H1 (cell line): Measurements from ENCODE around the gene CLEC2A. TPM values are rescaled to one million over a fixed set of nuclear protein-coding genes. Genes with fewer than 3 reads are reported as not detected.

Experiments
- CTCF ChIA-PET: fragments of 300-600 bp; sonication (Branson Sonifier 250); formaldehyde crosslinking; loops from one replicate; lab custom pipeline; 2021; ENCODE audit not compliant: partially characterized antibody; lab: Charles Lee
- POLR2A ChIA-PET: fragments of 300-600 bp; sonication (Branson Sonifier 250); formaldehyde crosslinking; loops from one replicate; lab custom pipeline; 2021; ENCODE audit warnings: inconsistent platforms; ENCODE audit not compliant: partially characterized antibody; lab: Charles Lee
- DNase-seq, 2 experiments: peaks; one replicate each; pipeline versions ENCODE4 v3.0.0 to v3.0.0-alpha.2; 2010 to 2022; ENCODE audit warnings: low spot score in 2 of 2, low read depth in 1 of 2, mixed read lengths in 1 of 2
- FAIRE-seq: peaks from 2 replicates; lab custom pipeline; 2011; peaks lifted over from hg19 to GRCh38; lab: Jason Lieb, UNC
- H2AFZ ChIP-seq: 2 replicates; pipeline ENCODE4 v1.8.1; 2012; ENCODE audit warnings: low read length, inconsistent platforms
- H2AK5ac ChIP-seq: 2 replicates; pipeline ENCODE4 v1.6.1; 2013; ENCODE audit warnings: low read depth, low read length
- H2BK120ac ChIP-seq: replicated peaks from 2 replicates; pipeline ENCODE3; 2013; ENCODE audit warnings: low read depth, low read length, inconsistent platforms
- H2BK12ac ChIP-seq: 2 replicates; pipeline ENCODE4 v1.6.1; 2013; ENCODE audit warnings: low read depth, low read length
- H2BK15ac ChIP-seq: 2 replicates; pipeline ENCODE4 v1.6.1; 2013; ENCODE audit warnings: low read length
- H2BK20ac ChIP-seq: 2 replicates; pipeline ENCODE4 v1.6.1; 2013; ENCODE audit warnings: low read length
- H2BK5ac ChIP-seq: 2 replicates; pipeline ENCODE4 v1.6.1; 2013; ENCODE audit warnings: low read depth, low read length
- H3K14ac ChIP-seq: 2 replicates; pipeline ENCODE4 v1.6.1; 2013; ENCODE audit warnings: inconsistent platforms; ENCODE audit not compliant: insufficient read length
- H3K18ac ChIP-seq: 2 replicates; pipeline ENCODE4 v1.6.1; 2013; ENCODE audit warnings: low read length; ENCODE audit errors: extremely low read depth
- H3K23ac ChIP-seq: 2 replicates; pipeline ENCODE4 v1.6.1; 2013; ENCODE audit warnings: inconsistent platforms; ENCODE audit not compliant: insufficient read length
- H3K23me2 ChIP-seq: 2 replicates; pipeline ENCODE4 v1.6.1; 2013; ENCODE audit warnings: low read depth, low read length
- H3K27ac ChIP-seq: 2 replicates; pipeline ENCODE4 v1.6.1; 2011; ENCODE audit warnings: low read depth, low read length, inconsistent platforms
- H3K27me3 ChIP-seq, 4 experiments: replicated peaks in 1 of 4; 1 replicate in 1 of 4; 2 replicates in 3 of 4; pipeline versions ENCODE4 v1.6.1 to v1.8.1; 2011 to 2013; ENCODE audit warnings: low read length in 3 of 4, mild to moderate bottlenecking in 3 of 4, inconsistent platforms in 2 of 4, mixed read lengths in 2 of 4, moderate library complexity in 1 of 4; ENCODE audit not compliant: control insufficient read depth in 3 of 4, insufficient read depth in 3 of 4; ENCODE audit errors: extremely low read depth in 1 of 4
- H3K36me3 ChIP-seq, 4 experiments: 2 replicates each; pipeline versions ENCODE4 v1.6.1 to v1.8.1; 2011 to 2013; ENCODE audit warnings: mild to moderate bottlenecking in 4 of 4, low read length in 3 of 4, moderate library complexity in 2 of 4, control low read depth in 1 of 4, inconsistent platforms in 1 of 4; ENCODE audit not compliant: insufficient read depth in 4 of 4, control insufficient read depth in 2 of 4
- H3K4ac ChIP-seq: replicated peaks from 2 replicates; pipeline ENCODE3; 2013; ENCODE audit warnings: low read length, low read depth, mixed read lengths, inconsistent platforms; ENCODE audit not compliant: insufficient read length
- H3K4me1 ChIP-seq, 4 experiments: replicated peaks in 1 of 4; 1 replicate in 1 of 4; 2 replicates in 3 of 4; pipeline versions ENCODE4 v1.6.1 to v1.8.1; 2011 to 2013; ENCODE audit warnings: low read length in 3 of 4, inconsistent platforms in 2 of 4, mixed read lengths in 1 of 4; ENCODE audit not compliant: insufficient read depth in 4 of 4, control insufficient read depth in 3 of 4
- H3K4me2 ChIP-seq, 2 experiments: 2 replicates each; pipeline versions ENCODE4 v1.6.1 to v1.8.1; 2011 to 2013; ENCODE audit warnings: low read depth in 2 of 2, low read length in 2 of 2, control low read depth in 1 of 2, inconsistent platforms in 1 of 2, mild to moderate bottlenecking in 1 of 2; ENCODE audit not compliant: insufficient read depth in 1 of 2
- H3K4me3 ChIP-seq, 4 experiments: fragments of 200-600, 300-600 bp in 1 of 4; sonication (generic), shearing (Covaris generic), sonication (Bioruptor Twin) in 1 of 4; 2 replicates each; pipeline versions ENCODE4 v1.5.1 to v1.8.1; 2011 to 2016; ENCODE audit warnings: low read length in 4 of 4, low read depth in 3 of 4, control low read depth in 2 of 4, inconsistent platforms in 2 of 4, mild to moderate bottlenecking in 2 of 4, mixed read lengths in 1 of 4, moderate library complexity in 1 of 4; ENCODE audit not compliant: insufficient read depth in 2 of 4; ENCODE audit errors: extremely low read depth in 1 of 4
- H3K56ac ChIP-seq: replicated peaks from 2 replicates; pipeline ENCODE3; 2013; ENCODE audit warnings: low read depth, mild to moderate bottlenecking, mixed read lengths, low read length, inconsistent platforms; ENCODE audit not compliant: insufficient read length
- H3K79me1 ChIP-seq: 2 replicates; pipeline ENCODE4 v1.6.1; 2013; ENCODE audit warnings: low read depth, low read length, control low read depth
- H3K79me2 ChIP-seq, 2 experiments: 2 replicates each; pipeline versions ENCODE4 v1.6.1 to v1.8.1; 2012 to 2013; ENCODE audit warnings: low read length in 2 of 2, mild to moderate bottlenecking in 2 of 2, inconsistent platforms in 1 of 2; ENCODE audit not compliant: insufficient read depth in 2 of 2, control insufficient read depth in 1 of 2
- H3K9ac ChIP-seq, 4 experiments: replicated peaks in 1 of 4; 1 replicate in 1 of 4; 2 replicates in 3 of 4; pipeline versions ENCODE4 v1.6.1 to v1.8.1; 2011 to 2013; ENCODE audit warnings: low read depth in 3 of 4, low read length in 3 of 4, control low read depth in 2 of 4, mild to moderate bottlenecking in 2 of 4, moderate library complexity in 2 of 4, inconsistent platforms in 1 of 4; ENCODE audit errors: extremely low read depth in 1 of 4
- H3K9me3 ChIP-seq, 2 experiments: 2 replicates each; pipeline versions ENCODE4 v1.6.1 to v1.8.1; 2012 to 2013; ENCODE audit warnings: mild to moderate bottlenecking in 2 of 2, moderate library complexity in 2 of 2, control low read depth in 1 of 2, inconsistent platforms in 1 of 2, low read depth in 1 of 2, low read length in 1 of 2, mixed read lengths in 1 of 2; ENCODE audit not compliant: insufficient read depth in 2 of 2
- H4K20me1 ChIP-seq, 2 experiments: replicated peaks in 1 of 2; 2 replicates each; pipeline versions ENCODE3 to v1.8.1; 2011 to 2013; ENCODE audit warnings: inconsistent platforms in 2 of 2, low read length in 2 of 2, mild to moderate bottlenecking in 1 of 2; ENCODE audit not compliant: insufficient read depth in 2 of 2, control insufficient read depth in 1 of 2
- H4K5ac ChIP-seq: 2 replicates; pipeline ENCODE4 v1.6.1; 2013; ENCODE audit warnings: low read length, low read depth, mixed read lengths, inconsistent platforms; ENCODE audit not compliant: insufficient read length
- H4K8ac ChIP-seq: 2 replicates; pipeline ENCODE4 v1.8.0; 2013; ENCODE audit warnings: mild to moderate bottlenecking, moderate library complexity, low read length, inconsistent platforms; ENCODE audit not compliant: insufficient read depth; ENCODE audit errors: extremely low read depth
- H4K91ac ChIP-seq: replicated peaks from 2 replicates; pipeline ENCODE3; 2013; ENCODE audit warnings: low read length, mixed read lengths, inconsistent platforms; ENCODE audit not compliant: insufficient read length
- HDAC6 ChIP-seq: IDR thresholded peaks from one replicate; pipeline ENCODE4 v1.7.1; 2012; ENCODE audit warnings: low read depth, mild to moderate bottlenecking, inconsistent platforms, low read length, moderate library complexity
- POLR2A ChIP-seq, 2 experiments: IDR thresholded peaks; 1 replicate in 1 of 2; 2 replicates in 1 of 2; pipeline ENCODE4 v1.6.1; 2011; ENCODE audit warnings: low read depth in 2 of 2, low read length in 2 of 2, mild to moderate bottlenecking in 2 of 2; ENCODE audit errors: control extremely low read depth in 1 of 2
- WGBS, 2 experiments: shearing (Covaris generic) in 1 of 2; methylation state at CpG; one replicate each; pipeline versions ENCODE4 v1.1.6 to v1.1.7; 2013 to 2015; ENCODE audit warnings: low lambda C conversion rate in 2 of 2, mixed read lengths in 2 of 2, inconsistent platforms in 1 of 2, low coverage in 1 of 2, missing lambda C conversion rate in 1 of 2; ENCODE audit not compliant: insufficient replicate concordance in 2 of 2, insufficient coverage in 1 of 2, insufficient read length in 1 of 2; ENCODE audit errors: extremely low coverage in 1 of 2, missing lambda C conversion rate in 1 of 2; 5-methylcytosine and 5-hydroxymethylcytosine counted together
- polyA plus RNA-seq, 7 experiments: library from polyadenylated mRNA; depleted of rRNA in 3 of 7; stranded (reverse) in 5 of 7; unstranded in 2 of 7; fragments of >200 nt in 5 of 7; fragments of 200-250 nt in 2 of 7; gene quantifications; 1 replicate in 5 of 7; 2 replicates in 1 of 7; 4 replicates in 1 of 7; pipeline versions ENCODE4 v1.2.1 to v1.2.3, GENCODE V29; 2011 to 2013; ENCODE audit warnings: missing spikeins in 2 of 7, mixed read lengths in 2 of 7
- total RNA-seq: library from RNA; stranded (reverse); fragmentation: NEBNext Ultra II Directional; extraction: Animal tissue kit (Norgen Biotek cat#: 25700); gene quantifications from 2 replicates; pipeline ENCODE4 v1.2.1, GENCODE V29; 2021

CLEC2A gene
- total and polyA plus RNA-seq, 2 of the 8 experiments (the other 6 are each of a cell fraction or from before 2014, with no cell fraction given), result 0.63 to 3.7 TPM

- FAIRE-seq (no peak), DNase-seq (no peak)
- Histone ChIP-seq H3K18ac (no peak overlapping the region), H3K4me1 (peaks cover 0 to 10% (median 3%) of the 10 kb centered on the region in 4 experiments; a peak in 1 of 7 replicates), H2BK5ac (no peak overlapping the region), H2BK20ac (no peak overlapping the region), H2BK120ac (no peak overlapping the region), H4K8ac (no peak overlapping the region), H3K4me2 (no peak overlapping the region), H3K9me3 (no peaks in the 10 kb centered on the region), H3K27ac (no peak overlapping the region), H2AK5ac (no peak overlapping the region), H2BK15ac (no peak overlapping the region), H3K4me3 (no peak overlapping the region), H3K23ac (no peak overlapping the region), H2AFZ (no peak overlapping the region), H3K79me1 (no peaks in the 10 kb centered on the region), H2BK12ac (no peak overlapping the region), H3K4ac (no peak overlapping the region), H3K79me2 (0 out of 4 replicates have a peak, but pooled peaks cover 0 to 3% of the 10 kb centered on the region in 2 experiments), H3K9ac (no peak overlapping the region), H3K56ac (no peak overlapping the region), H4K91ac (no peak overlapping the region), H4K5ac (no peak overlapping the region), H3K36me3 (peaks cover 0 to 17% (median 5%) of the 10 kb centered on the region in 4 experiments; a peak in 5 of 8 replicates), H3K23me2 (no peaks in the 10 kb centered on the region), H4K20me1 (peaks cover 0 to 3% of the 10 kb centered on the region in 2 experiments), H3K27me3 (no peaks in the 10 kb centered on the region), H3K14ac (no peak overlapping the region)
- WGBS, 2 experiments, result 77% methylated on average over 6 of the region's 6 CpGs; no CpG with 5 or more reads in 1 of the 2 experiments
- TF ChIP-seq POLR2A (IDR thresholded peaks at IDR 0.05; ENCODE audit: control extremely low read depth in 1 of 2, low read depth in 2 of 2, low read length in 2 of 2), result peak; percentile 39 to 47; a peak in 2 of 3 replicates
- no peak for TF ChIP-seq HDAC6
- ChIA-PET POLR2A (interaction anchor here (0.7 to 9.1 kb wide), 7 partner anchors 8 to 203 kb away, joined by 3 to 121 read pairs (median 5); partner anchors contain the start of gene CLEC1A), CTCF (interaction anchor here (0.6 to 1.1 kb wide), 6 partner anchors 10 to 294 kb away, joined by 3 read pairs; no protein-coding TSS in a partner anchor)
These were observed 36.8 kb downstream of the CLEC2A start for GRCh38 chr12:9895215-9895971.
